ENCODE results near the gene ARHGEF38.

DNA sequence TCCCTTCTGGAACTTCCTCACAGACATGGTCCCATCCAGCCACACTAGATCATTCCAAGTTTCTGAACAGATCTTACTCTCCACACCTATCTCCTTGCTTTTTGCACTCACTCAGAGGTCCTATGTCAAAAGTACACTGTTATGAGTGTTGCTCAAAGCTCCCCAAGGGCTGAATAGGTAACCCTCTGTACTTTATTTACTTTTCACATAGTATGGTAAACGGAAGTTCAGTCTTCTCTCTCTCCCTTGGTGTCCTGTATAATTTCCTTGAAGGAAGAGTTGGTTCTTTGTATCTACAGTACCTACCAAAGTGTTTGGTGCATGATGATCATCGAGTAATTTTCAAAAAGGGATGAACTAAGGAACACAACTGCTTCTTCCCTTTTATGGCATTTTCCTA lies 74.4 kb downstream of the ARHGEF38 start:
- TF ChIP-seq, protein P1, sequence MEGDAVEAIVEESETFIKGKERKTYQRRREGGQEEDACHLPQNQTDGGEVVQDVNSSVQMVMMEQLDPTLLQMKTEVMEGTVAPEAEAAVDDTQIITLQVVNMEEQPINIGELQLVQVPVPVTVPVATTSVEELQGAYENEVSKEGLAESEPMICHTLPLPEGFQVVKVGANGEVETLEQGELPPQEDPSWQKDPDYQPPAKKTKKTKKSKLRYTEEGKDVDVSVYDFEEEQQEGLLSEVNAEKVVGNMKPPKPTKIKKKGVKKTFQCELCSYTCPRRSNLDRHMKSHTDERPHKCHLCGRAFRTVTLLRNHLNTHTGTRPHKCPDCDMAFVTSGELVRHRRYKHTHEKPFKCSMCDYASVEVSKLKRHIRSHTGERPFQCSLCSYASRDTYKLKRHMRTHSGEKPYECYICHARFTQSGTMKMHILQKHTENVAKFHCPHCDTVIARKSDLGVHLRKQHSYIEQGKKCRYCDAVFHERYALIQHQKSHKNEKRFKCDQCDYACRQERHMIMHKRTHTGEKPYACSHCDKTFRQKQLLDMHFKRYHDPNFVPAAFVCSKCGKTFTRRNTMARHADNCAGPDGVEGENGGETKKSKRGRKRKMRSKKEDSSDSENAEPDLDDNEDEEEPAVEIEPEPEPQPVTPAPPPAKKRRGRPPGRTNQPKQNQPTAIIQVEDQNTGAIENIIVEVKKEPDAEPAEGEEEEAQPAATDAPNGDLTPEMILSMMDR (IDR thresholded peaks at IDR 0.05), result no peak
- TF ChIP-seq POLR2A (IDR thresholded peaks at IDR 0.05), result no peak

All from heart left ventricle (tissue), 13 donors.